Measurements from ENCODE around the gene SP100. TPM values are rescaled to one million over a fixed set of nuclear protein-coding genes. Genes with fewer than 3 reads are reported as not detected.

Gene SP100
- total RNA-seq, 2 donors from 2014 or later: 66.5 to 80.1 TPM

DNA sequence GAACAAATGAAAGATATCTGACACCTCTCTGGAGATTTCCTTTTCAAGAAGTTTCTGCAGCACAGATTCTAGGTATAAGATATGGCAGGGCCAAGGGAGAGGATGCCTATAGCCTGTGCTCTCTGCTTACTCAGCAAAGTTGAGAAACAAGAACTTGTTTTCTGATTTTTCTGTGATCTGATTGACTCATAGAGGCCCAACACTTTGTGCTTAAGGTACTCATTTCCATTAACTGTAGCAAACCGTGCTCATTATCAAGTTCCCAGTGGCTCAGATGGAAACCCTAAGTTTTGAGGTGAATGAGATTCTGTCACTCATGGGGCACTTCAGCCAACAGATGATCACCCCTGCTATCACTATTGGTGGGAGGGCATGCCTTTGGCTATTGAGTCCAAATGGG is 124.3 kb downstream of the SP100 start:
- no peak overlapping the region for H3K4me3 ChIP-seq
- DNase-seq (ENCODE audit: low spot score): no peak
- H3K4me1 ChIP-seq: no peaks in the 10 kb centered on the region
- peaks cover 32% of the 10 kb centered on the region for H3K36me3 ChIP-seq
- peaks cover 0 to 6% of the 10 kb centered on the region in 2 donors for H3K9me3 ChIP-seq
- no peak overlapping the region for H3K27ac ChIP-seq
- TF ChIP-seq CTCF (IDR thresholded peaks at IDR 0.05): no peak
- no peaks in the 10 kb centered on the region for H3K27me3 ChIP-seq

GRCh38 chr2:230541934-230542380 is 126.0 kb downstream of the SP100 start:
- no peak overlapping the region for H3K4me3 ChIP-seq
- H3K27ac ChIP-seq: no peak overlapping the region
- H3K36me3 ChIP-seq: peaks cover 32% of the 10 kb centered on the region
- no peak for DNase-seq (ENCODE audit: low spot score)
- H3K27me3 ChIP-seq: no peaks in the 10 kb centered on the region
- no peaks in the 10 kb centered on the region for H3K4me1 ChIP-seq
- TF ChIP-seq CTCF (IDR thresholded peaks at IDR 0.05): no peak
- H3K9me3 ChIP-seq: peaks cover 0 to 6% of the 10 kb centered on the region in 2 donors

DNA sequence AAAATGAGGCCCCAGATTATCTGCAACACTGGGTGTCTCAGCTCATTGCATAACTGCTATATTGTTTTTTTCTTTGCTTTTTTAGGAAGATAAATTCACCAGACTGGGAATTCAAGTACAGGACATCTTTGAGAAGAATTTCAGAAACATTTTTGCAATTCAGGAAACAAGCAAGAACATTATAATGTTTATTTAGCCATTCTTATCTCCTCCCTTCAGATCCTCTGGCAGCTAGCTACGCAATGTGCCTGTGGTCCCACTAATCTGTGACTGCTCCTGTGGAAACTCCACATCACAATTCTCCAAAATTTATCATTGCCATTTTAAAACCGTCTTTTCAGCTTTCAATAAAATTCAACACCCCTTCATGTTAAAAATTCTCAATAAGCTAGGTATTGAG is 126.8 kb downstream of the SP100 start:
- H3K36me3 ChIP-seq: peaks cover 32% of the 10 kb centered on the region
- no peaks in the 10 kb centered on the region for H3K27me3 ChIP-seq
- H3K27ac ChIP-seq: no peak overlapping the region
- DNase-seq (ENCODE audit: low spot score): no peak
- H3K9me3 ChIP-seq: peaks cover 0 to 6% of the 10 kb centered on the region in 2 donors
- no peak overlapping the region for H3K4me3 ChIP-seq
- H3K4me1 ChIP-seq: no peaks in the 10 kb centered on the region
- TF ChIP-seq CTCF (IDR thresholded peaks at IDR 0.05): no peak

DNA sequence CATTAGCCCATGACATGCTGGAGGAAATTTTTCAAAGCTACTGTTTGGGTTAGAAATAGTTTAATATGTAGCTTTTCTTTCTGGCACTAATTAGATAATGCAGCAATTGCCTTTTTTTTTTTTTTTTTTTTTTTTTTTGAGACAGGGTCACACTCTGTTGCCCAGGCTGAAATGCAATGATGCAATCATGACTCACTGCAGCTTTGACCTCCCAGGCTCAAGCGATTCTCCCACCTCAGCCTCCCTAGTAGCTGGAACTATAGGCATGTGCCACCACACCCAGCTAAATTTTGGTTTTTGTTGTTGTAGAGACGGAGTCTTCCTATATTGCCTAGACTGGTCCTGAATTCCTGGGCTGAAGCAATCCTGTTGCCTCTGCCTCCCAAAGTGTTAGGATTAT is 136.2 kb downstream of the SP100 start:
- Histone ChIP-seq H3K27ac (no peak overlapping the region), H3K9me3 (peaks cover 0 to 6% of the 10 kb centered on the region in 2 donors), H3K27me3 (no peaks in the 10 kb centered on the region), H3K4me3 (no peak overlapping the region), H3K36me3 (no peaks in the 10 kb centered on the region), H3K4me1 (no peaks in the 10 kb centered on the region)
- DNase-seq (ENCODE audit: low spot score): no peak
- TF ChIP-seq CTCF (IDR thresholded peaks at IDR 0.05): no peak

DNA sequence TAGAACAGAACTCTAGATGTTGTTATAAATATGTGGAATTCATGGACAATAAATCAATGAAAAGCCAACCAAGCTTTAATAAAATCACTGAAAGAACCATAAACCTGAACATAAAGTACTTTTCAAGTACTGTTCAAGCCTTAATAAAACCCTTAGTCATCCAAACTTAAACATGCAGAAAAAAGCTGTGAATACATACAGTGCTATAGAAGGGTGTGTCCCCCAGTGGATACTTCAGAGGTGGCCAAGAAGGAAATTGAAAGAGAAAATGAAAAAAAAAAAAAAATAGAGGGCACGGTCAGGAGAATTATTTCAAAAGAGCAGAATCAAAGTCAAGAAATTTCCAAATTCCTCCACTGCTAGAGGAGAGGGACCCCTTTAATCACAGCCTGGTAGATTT is 141.1 kb downstream of the SP100 start:
- Histone ChIP-seq H3K4me1 (no peaks in the 10 kb centered on the region), H3K9me3 (peaks cover 0 to 6% of the 10 kb centered on the region in 2 donors), H3K36me3 (no peaks in the 10 kb centered on the region), H3K27me3 (no peaks in the 10 kb centered on the region), H3K27ac (no peak overlapping the region), H3K4me3 (no peak overlapping the region)
- no peak for DNase-seq (ENCODE audit: low spot score)
- no peak for TF ChIP-seq CTCF (IDR thresholded peaks at IDR 0.05)

Data from right atrium auricular region (tissue), 2 donors.